ENCODE results near the gene ZBTB20. TPM values are rescaled to one million over a fixed set of nuclear protein-coding genes. Genes with fewer than 3 reads are reported as not detected.

ZBTB20 gene
- total RNA-seq, 1 donor from 2014 or later, result 30.4 TPM

- H3K36me3 Mint-ChIP-seq, result peaks cover 2% of the 10 kb centered on the region
- DNase-seq (ENCODE audit: low spot score in 2 of 2, unreplicated experiment in 2 of 2), result no peak
- no peak overlapping the region for H3K4me3 Mint-ChIP-seq
- H3K27ac Mint-ChIP-seq, result no peak overlapping the region
- H3K27me3 Mint-ChIP-seq (ENCODE audit: low read depth), result no peaks in the 10 kb centered on the region
- peaks cover 9% of the 10 kb centered on the region for H3K4me1 Mint-ChIP-seq
- no peaks in the 10 kb centered on the region for H3K9me3 Mint-ChIP-seq
- TF ChIP-seq CTCF (IDR thresholded peaks at IDR 0.05; ENCODE audit: unreplicated experiment), result no peak
These were observed 262.7 kb downstream of the ZBTB20 start for GRCh38 chr3:114884213-114884923.

- H3K4me1 Mint-ChIP-seq, result peaks cover 17% of the 10 kb centered on the region
- no peaks in the 10 kb centered on the region for H3K9me3 Mint-ChIP-seq
- TF ChIP-seq CTCF (IDR thresholded peaks at IDR 0.05; ENCODE audit: unreplicated experiment), result no peak
- H3K27ac Mint-ChIP-seq, result peak overlapping the region; percentile 63
- peaks cover 2% of the 10 kb centered on the region for H3K36me3 Mint-ChIP-seq
- peak in 1 of 2 experiments; percentile 37 for DNase-seq (ENCODE audit: low spot score in 2 of 2, unreplicated experiment in 2 of 2)
- H3K4me3 Mint-ChIP-seq, result no peak overlapping the region
- H3K27me3 Mint-ChIP-seq (ENCODE audit: low read depth), result no peaks in the 10 kb centered on the region
These were observed 267.0 kb downstream of the ZBTB20 start for GRCh38 chr3:114880078-114880477.

GRCh38 chr3:114879059-114880031 is 267.7 kb downstream of the ZBTB20 start:
- no peak for TF ChIP-seq CTCF (IDR thresholded peaks at IDR 0.05; ENCODE audit: unreplicated experiment)
- Mint-ChIP-seq H3K27ac (no peak overlapping the region), H3K27me3 (ENCODE audit: low read depth) (no peaks in the 10 kb centered on the region), H3K4me1 (peaks cover 23% of the 10 kb centered on the region), H3K36me3 (peaks cover 1% of the 10 kb centered on the region), H3K4me3 (no peak overlapping the region), H3K9me3 (no peaks in the 10 kb centered on the region)
- no peak for DNase-seq (ENCODE audit: low spot score in 2 of 2, unreplicated experiment in 2 of 2)

- Mint-ChIP-seq H3K27ac (no peak overlapping the region), H3K36me3 (no peaks in the 10 kb centered on the region), H3K27me3 (ENCODE audit: low read depth) (no peaks in the 10 kb centered on the region), H3K4me1 (peaks cover 26% of the 10 kb centered on the region), H3K4me3 (no peak overlapping the region), H3K9me3 (no peaks in the 10 kb centered on the region)
- no peak for TF ChIP-seq CTCF (IDR thresholded peaks at IDR 0.05; ENCODE audit: unreplicated experiment)
- DNase-seq (ENCODE audit: low spot score in 2 of 2, unreplicated experiment in 2 of 2), result no peak
These were observed 268.8 kb downstream of the ZBTB20 start for GRCh38 chr3:114878114-114878839.

GRCh38 chr3:114877378-114878113 is 269.5 kb downstream of the ZBTB20 start:
- Mint-ChIP-seq H3K9me3 (no peaks in the 10 kb centered on the region), H3K27ac (no peak overlapping the region)
- no peak for DNase-seq (ENCODE audit: low spot score in 2 of 2, unreplicated experiment in 2 of 2)

More at GRCh38 chr3:114877378-114878113, 269.5 kb downstream of the ZBTB20 start:
- Mint-ChIP-seq H3K4me3 (no peak overlapping the region), H3K4me1 (peaks cover 26% of the 10 kb centered on the region), H3K36me3 (no peaks in the 10 kb centered on the region), H3K27me3 (ENCODE audit: low read depth) (no peaks in the 10 kb centered on the region)
- no peak for TF ChIP-seq CTCF (IDR thresholded peaks at IDR 0.05; ENCODE audit: unreplicated experiment)

All from mesothelial cell of epicardium (in vitro differentiated cells).